Activated CD8-positive, alpha-beta T cell treated with anti-CD3 and anti-CD28 coated beads for 36 hours (primary cell): ENCODE measurements around the gene IGSF23. TPM values are rescaled to one million over a fixed set of nuclear protein-coding genes. Genes with fewer than 3 reads are reported as not detected.

Experiments used
- ATAC-seq: fragments of 200-7000 bp; cut with Tn5 transposase; one replicate; pipeline ENCODE4 v1.10.0; 2021; ENCODE audit warnings: mild to moderate bottlenecking, moderate library complexity
- CTCF ChIA-PET: fragments of 350-600 bp; sonication (Branson Sonifier 250); formaldehyde crosslinking; loops from one replicate; lab custom pipeline; 2021; ENCODE audit warnings: antibody characterized with exemption; lab: Charles Lee
- POLR2A ChIA-PET: fragments of 350-600 bp; sonication (Branson Sonifier 250); formaldehyde crosslinking; loops from one replicate; lab custom pipeline; 2021; ENCODE audit warnings: antibody characterized with exemption; lab: Charles Lee
- DNase-seq: peaks from one replicate; pipeline ENCODE4 v3.0.0-alpha.2; 2020
- H3K27ac Mint-ChIP-seq: one replicate; pipeline ENCODE4 v1.8.0; 2021; ENCODE audit warnings: mild to moderate bottlenecking, mixed read lengths
- H3K27me3 Mint-ChIP-seq: one replicate; pipeline ENCODE4 v1.8.0; 2021; ENCODE audit warnings: mixed read lengths
- H3K36me3 Mint-ChIP-seq: one replicate; pipeline ENCODE4 v1.8.0; 2021; ENCODE audit warnings: low read depth, mixed read lengths
- H3K4me1 Mint-ChIP-seq: one replicate; pipeline ENCODE4 v1.8.0; 2021; ENCODE audit warnings: low read depth, mixed read lengths
- H3K4me3 Mint-ChIP-seq: one replicate; pipeline ENCODE4 v1.8.0; 2021; ENCODE audit warnings: mild to moderate bottlenecking, moderate library complexity, mixed read lengths
- H3K9me3 Mint-ChIP-seq: one replicate; pipeline ENCODE4 v1.8.0; 2021; ENCODE audit warnings: mixed read lengths
- CTCF ChIP-seq: fragments of 200-600 bp; IDR thresholded peaks from one replicate; pipeline ENCODE4 v1.8.0; 2022; ENCODE audit warnings: antibody characterized with exemption, mild to moderate bottlenecking
- intact Hi-C: fragments of 100-400 bp; cut with micrococcal nuclease; formaldehyde crosslinking; loops from one replicate; pipeline ENCODE4 v1.10.0; 2022
- total RNA-seq, 2 experiments: library from RNA; stranded (reverse); gene quantifications; one replicate each; pipeline ENCODE4 v1.2.3, GENCODE V29; 2021

The IGSF23 gene
- total RNA-seq, 2 experiments from 2014 or later: not detected

- DNase-seq (no peak), ATAC-seq (no peak)
- no peaks in the 10 kb centered on the region for H3K27me3 Mint-ChIP-seq
- POLR2A ChIA-PET: interaction anchor here (0.6 kb wide), 1 partner anchor 150 kb away, joined by 4 read pairs; no protein-coding TSS in a partner anchor
- no peaks in the 10 kb centered on the region for H3K36me3 Mint-ChIP-seq
- CTCF ChIA-PET: interaction anchor here (1.2 to 1.6 kb wide), 2 partner anchors 10 to 197 kb away, joined by 3 to 4 read pairs; no protein-coding TSS in a partner anchor
- no peaks in the 10 kb centered on the region for H3K4me1 Mint-ChIP-seq
- H3K9me3 Mint-ChIP-seq: no peaks in the 10 kb centered on the region
- H3K27ac Mint-ChIP-seq: no peak overlapping the region
- intact Hi-C loops: no loop called here
- H3K4me3 Mint-ChIP-seq: no peak overlapping the region
- no peak for TF ChIP-seq CTCF
These were observed 39.7 kb upstream of the IGSF23 start for GRCh38 chr19:44573627-44574026.

GRCh38 chr19:44574186-44574950 lies 39.0 kb upstream of the IGSF23 start:
- ChIA-PET CTCF (interaction anchor here (1.2 to 1.6 kb wide), 2 partner anchors 9 to 196 kb away, joined by 3 to 4 read pairs; no protein-coding TSS in a partner anchor), POLR2A (interaction anchor here (0.6 kb wide), 1 partner anchor 149 kb away, joined by 4 read pairs; no protein-coding TSS in a partner anchor)
- no peaks in the 10 kb centered on the region for H3K27me3 Mint-ChIP-seq
- intact Hi-C loops: no loop called here
- H3K9me3 Mint-ChIP-seq: no peaks in the 10 kb centered on the region
- no peaks in the 10 kb centered on the region for H3K36me3 Mint-ChIP-seq
- ATAC-seq: no peak
- no peaks in the 10 kb centered on the region for H3K4me1 Mint-ChIP-seq
- no peak for DNase-seq
- H3K27ac Mint-ChIP-seq: no peak overlapping the region
- H3K4me3 Mint-ChIP-seq: no peak overlapping the region
- TF ChIP-seq CTCF: no peak

- POLR2A ChIA-PET: no interaction called here
- ATAC-seq (no peak), DNase-seq (no peak)
- H3K27me3 Mint-ChIP-seq: no peaks in the 10 kb centered on the region
- H3K4me3 Mint-ChIP-seq: no peak overlapping the region
- H3K9me3 Mint-ChIP-seq: peaks cover 2% of the 10 kb centered on the region
- no peak for TF ChIP-seq CTCF
- CTCF ChIA-PET: interaction anchor here (4.0 kb wide), 1 partner anchor 80 kb away, joined by 28 read pairs; no protein-coding TSS in a partner anchor
- H3K27ac Mint-ChIP-seq: no peak overlapping the region
- no peaks in the 10 kb centered on the region for H3K36me3 Mint-ChIP-seq
- H3K4me1 Mint-ChIP-seq: no peaks in the 10 kb centered on the region
- intact Hi-C loops: no loop called here
These were observed 38.2 kb upstream of the IGSF23 start for GRCh38 chr19:44575116-44575700.

DNA sequence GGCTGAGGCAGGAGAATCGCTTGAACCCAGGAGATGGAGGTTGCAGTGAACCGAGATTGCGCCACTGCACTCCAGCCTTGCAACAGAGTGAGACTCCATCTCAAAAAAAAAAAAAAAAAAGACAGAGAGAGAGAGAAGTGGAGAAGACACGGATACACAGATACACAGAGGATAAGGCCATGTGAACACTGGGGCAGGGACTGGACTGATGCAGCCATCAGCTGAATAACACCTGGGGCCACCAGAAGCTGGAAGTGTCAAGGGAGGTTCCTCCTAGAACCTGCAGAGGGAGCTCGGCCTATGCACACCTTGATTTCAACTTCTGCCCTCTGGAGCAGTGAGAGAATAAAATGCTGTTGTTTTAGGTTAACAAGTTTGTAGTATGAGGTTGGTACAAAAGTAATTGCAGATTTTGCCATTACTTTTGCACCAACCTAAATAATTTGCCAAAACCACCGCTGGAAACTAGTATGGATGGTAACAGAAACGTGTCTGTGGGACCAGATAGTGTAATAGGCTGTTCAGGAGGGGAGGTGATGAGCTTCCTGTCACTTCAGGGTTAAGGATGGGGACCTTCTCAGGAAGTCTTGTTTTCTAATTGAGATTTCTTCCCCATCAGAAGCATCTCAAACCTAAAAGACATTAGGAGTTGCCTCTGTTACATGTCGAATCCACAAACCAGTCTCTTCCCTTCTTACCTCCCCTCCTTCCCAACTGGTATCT lies 36.4 kb upstream of the IGSF23 start:
- no peaks in the 10 kb centered on the region for H3K27me3 Mint-ChIP-seq
- H3K4me1 Mint-ChIP-seq: no peaks in the 10 kb centered on the region
- POLR2A ChIA-PET: no interaction called here
- no peak overlapping the region for H3K4me3 Mint-ChIP-seq
- H3K36me3 Mint-ChIP-seq: no peaks in the 10 kb centered on the region
- peaks cover 2% of the 10 kb centered on the region for H3K9me3 Mint-ChIP-seq
- CTCF ChIA-PET: interaction anchor here (0.8 to 4.0 kb wide), 9 partner anchors 12 to 90 kb away, joined by 3 to 28 read pairs (median 3); no protein-coding TSS in a partner anchor
- peak; percentile 47 for TF ChIP-seq CTCF
- no peak overlapping the region for H3K27ac Mint-ChIP-seq
- intact Hi-C loops: loop anchor here (2.0 kb wide), 1 partner anchor 80 kb away; no protein-coding TSS in a partner anchor
- DNase-seq (peak; percentile 54), ATAC-seq (peak; percentile 68)
